GM19099 (cell line): ENCODE data around the gene DSEL.

Experiments
- POLR2A ChIP-seq: IDR thresholded peaks from 3 replicates; pipeline ENCODE4 v1.6.1; 2011; ENCODE audit warnings: low read depth; ENCODE audit not compliant: insufficient read length; ENCODE audit errors: extremely low read depth

Gene DSEL

DNA sequence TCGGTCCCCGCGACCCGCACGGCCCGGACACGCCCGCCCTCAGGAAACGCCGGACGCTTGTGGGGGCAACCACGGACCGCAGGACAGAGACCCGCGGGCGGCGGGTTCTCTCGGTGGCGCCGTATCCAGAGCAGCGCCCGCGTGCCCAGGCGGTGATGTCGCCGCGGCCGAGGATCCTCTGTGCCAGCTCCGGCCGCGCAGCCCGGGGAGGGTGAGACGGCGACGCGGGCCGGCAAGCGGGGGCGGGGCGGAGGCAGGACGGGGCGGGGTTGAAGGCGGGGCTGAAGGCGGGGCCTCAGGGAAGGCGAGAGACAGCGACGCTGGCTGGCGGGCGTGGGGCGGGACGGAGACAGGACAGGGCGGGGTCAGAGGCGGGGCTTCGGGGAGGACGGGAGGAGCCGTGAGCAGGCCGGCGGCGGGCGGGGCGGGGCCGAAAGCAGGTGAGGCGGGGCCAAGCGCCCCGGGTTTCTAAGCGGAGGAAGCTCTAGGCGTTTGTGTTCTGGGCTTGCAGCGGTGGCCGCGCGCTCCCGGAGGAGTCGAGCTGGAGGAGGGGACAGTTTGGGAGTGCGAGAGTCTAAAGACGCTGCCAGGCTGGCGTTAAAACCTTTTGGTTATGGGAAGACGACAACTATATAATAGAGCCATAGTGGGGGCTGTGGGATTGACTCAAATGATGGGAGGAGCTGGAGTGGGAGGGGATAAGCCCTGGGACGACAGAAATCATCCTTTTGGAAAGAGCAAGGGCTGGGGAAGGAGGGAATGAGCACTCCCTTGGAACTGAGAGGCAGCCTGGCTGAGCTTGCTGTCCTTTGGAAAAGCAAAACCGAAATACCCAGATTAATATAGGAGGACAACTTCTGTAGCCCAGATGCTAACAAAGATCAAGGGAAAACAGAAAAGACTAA, at the start of gene DSEL:
TSS of gene DSEL (minus strand) at position 182 of the 905 bp plus-strand sequence. CDS start 2,112 bp downstream, outside the sequence.
- TF ChIP-seq POLR2A, result no peak

DNA sequence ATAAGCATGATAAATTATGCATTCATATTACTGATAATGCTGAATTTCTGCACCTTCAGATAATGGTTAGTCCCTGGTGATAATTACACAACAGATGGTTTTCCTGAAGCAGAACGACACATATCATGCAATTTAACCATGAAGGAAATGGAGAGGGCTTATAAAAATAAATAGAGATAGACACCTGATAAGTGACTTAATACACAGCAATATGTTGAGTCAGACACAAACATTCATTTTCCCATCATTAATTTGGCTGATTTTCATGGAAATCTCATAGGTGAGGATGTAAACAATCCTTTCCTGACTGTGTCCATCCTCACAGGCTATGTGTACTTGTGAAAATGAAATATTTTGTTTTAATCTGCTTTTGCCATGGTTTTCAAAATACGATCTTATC, 36.9 kb upstream of the DSEL start:
- TF ChIP-seq POLR2A, result no peak

DNA sequence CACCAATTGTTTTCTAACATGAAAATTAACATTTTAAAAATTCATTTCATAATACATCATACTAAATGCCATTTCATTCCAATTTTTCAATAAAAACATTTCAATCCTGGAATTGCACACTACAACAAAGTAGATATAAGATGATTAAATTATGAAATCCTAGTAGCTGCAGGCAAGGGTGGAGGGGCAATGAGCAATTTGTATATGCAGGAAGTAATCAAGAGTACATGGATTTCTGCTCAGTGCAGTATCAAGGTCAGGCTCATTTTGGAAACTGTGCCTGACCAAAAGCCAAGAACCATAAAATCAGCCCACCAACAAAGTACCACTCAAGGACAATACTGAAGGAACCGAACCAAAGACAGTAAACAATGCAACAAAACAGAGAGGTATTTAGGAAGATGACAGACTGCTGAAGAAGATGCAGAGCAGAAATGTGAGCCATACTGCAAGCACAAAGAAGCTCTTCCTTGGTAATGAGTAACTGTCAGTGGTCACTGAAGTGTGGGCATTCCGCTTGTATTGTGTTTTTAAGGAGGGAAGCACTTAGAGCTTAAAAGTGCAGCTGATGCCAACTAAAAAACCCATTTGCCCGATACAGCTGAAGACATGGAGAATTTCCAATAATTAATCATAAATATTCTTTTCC, 34.5 kb upstream of the DSEL start:
- no peak for TF ChIP-seq POLR2A

DNA sequence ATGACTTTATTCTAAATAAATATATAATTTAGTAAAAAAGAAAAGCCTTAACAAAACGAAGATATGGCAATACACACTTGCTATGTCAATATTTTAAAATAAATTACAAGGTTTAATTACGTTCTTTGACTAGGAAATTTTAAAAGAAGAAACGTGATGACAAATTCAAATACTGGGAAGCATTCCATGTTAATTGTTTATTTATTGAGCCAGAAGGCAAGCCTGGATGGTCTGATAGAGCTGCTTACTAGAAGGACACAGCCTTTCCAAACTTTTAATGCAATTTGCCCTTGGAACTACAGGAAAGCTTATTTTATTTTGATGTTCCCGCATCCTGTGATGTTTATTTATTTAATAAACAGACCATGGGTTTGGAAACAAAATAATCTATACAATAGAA, 33.4 kb upstream of the DSEL start:
- TF ChIP-seq POLR2A, result no peak

DNA sequence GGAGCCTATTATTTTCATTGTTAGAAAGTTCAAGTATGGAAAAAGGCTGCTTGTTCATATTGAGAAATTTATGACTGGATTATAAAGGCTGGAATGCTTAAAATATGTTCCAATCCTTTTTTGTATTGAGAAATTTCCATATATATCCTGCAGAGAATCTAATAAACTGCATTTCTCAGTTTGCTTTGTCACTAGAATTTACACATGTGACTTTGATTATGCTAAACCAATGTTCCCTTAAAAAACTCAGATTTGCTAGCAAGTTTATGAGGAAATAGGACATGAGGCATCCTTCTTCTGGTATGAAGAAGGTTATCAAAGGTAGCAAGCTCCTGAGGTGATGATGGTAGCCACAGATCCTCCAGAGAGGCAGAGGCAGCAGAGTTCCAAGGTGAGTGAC, 29.2 kb upstream of the DSEL start:
- TF ChIP-seq POLR2A, result no peak

DNA sequence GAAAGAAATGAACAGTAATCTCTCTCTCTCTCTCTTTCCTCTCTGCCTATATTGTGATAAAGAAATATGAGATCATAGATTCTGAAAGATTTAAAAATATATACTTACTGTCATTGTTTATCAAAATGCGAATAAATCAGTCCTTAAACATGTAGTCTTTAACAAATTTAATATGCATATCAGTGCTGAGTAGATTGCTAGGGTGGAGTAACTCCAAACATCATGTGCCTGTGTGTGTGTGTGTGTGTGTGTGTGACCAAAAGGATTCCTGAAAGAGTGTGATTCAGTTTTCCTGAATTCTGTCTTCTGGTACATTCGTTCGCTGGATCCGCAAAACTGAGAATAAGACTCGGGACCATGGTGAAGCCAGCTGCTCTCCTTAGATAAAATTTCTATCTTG, 24.0 kb upstream of the DSEL start:
- TF ChIP-seq POLR2A, result no peak

DNA sequence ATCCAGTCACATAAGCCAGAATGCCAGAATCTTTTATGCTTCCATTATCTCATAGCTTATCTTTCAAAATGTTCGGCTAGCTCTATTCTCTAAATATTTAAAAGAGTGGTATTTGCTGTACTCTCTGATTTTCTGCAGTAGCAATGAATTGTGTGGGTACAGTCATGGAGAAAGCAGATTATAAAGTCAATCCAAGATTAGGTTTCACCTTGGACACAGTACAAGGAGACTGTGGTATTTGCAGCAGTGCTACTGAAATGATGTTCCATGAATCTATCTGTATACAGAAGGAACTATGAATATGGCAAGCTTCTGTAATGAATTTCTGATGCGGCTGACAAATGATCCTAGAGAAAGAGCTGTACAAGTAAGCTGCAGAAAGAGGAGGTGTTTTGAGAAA, 15.4 kb upstream of the DSEL start:
- no peak for TF ChIP-seq POLR2A

DNA sequence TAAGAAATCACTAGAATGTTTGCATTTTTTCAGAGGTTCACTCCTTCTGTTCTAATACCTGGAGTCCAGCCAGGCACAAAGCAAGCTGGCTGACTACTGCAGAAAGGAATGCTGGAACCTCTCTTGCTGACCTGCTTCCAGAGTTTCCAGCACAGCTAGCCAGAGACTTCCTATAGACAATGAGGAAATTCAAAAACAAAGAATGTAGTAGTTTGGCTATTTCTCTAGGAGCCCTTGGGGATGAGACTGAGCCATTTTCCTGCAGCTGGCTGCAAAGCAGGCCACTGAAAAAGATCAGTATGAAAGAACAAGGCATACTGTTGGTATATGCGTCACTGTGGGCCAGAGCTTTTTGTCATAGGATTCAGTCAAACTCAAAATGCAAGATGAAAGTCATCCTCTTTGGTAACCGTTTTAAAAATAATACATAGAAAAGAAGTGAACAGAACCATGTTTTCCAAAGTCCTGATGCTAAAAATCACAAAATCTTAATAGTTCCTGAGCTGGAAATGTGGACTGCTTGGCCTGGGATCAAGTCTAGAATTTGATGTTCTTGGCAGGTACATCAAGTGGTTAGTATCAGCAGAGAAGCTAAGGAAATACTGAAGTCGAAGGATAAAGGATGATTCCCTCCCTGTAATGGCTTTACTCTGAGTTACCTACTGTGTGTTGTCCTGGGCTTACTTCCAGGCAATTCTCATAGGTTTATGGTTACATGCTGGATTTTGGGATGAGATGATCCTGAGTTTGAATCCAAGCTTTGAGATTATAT, 9.0 kb upstream of the DSEL start:
- no peak for TF ChIP-seq POLR2A

DNA sequence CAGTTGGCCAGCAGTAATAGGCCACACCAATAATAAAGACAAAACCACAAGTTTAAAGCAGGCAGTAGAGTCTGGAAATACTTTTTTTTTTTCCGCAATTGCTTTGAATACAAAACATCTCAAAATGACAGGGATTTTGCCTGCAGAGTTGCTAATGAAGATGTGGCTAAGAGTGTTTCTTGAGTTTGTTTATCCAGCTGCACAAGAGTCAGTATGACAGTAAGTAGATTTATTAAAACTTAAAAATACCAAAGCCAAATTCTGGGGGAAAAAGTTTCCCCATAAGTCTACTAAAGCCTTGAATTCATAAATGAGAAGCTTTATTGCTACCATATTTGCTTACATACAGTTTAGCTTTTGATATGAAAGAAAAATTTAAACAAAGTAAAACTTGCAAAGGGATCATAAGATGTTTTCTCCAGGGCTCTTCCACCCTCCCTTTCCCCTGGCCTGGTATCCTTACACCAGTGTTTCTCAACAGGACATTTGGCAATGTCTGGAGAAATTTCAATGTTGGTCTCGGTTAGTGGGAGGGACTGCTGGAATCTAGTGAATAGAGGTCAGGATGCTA, 3.9 kb upstream of the DSEL start:
- no peak for TF ChIP-seq POLR2A

DNA sequence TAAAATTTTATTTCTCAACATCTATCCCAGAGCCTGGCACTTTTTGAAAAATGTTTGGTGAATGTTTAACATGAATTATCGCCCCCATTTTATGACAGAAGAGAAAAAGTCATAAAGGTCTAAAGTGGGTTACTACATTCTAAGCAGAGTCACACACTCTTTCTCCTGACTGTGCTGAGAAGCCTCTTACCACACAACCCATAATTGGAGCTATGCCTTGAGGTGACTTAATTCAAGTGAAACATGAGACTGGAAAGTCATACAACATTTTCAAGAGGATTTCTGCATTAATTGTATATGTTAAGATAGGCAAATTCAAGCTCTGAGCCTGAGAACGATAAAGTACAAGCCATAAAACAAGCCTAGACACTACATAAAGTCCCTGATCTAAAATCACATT, 3.1 kb upstream of the DSEL start:
- no peak for TF ChIP-seq POLR2A

DNA sequence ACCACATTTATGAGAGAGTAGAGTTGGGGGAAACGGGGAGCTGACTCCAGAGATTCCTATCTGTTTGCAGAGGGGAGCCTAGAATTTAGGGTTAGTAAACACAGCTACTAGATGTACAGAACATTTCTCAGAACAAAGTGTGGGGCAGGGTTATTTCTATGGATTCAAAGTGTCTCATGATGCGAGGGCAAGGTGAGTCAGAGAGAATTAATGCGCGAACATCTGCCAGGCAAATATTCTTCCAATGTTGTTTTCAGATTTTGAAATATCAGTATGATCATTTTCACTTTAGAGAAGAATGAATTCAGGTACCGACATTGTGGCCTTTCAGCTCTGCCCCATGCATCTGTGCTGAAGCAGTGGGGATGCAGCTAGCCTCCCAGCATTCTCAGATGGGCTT, 2.0 kb upstream of the DSEL start:
- TF ChIP-seq POLR2A, result no peak

DNA sequence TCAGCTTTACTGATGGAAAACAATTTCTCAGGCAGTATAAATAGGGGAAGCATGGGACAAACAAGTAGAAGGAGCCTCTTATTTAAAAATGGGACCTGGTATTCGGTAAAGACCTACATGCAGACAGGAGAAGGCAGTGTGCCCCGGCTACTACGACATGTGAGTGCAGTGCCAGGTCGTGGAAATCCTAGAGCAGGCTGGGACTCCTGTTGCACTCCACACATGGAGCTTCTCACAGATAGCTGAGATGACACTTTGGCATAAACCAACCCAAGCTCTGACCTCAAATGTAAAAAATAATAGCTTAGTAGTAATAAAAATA, 885 bp upstream of the DSEL start:
- TF ChIP-seq POLR2A, result no peak

DNA sequence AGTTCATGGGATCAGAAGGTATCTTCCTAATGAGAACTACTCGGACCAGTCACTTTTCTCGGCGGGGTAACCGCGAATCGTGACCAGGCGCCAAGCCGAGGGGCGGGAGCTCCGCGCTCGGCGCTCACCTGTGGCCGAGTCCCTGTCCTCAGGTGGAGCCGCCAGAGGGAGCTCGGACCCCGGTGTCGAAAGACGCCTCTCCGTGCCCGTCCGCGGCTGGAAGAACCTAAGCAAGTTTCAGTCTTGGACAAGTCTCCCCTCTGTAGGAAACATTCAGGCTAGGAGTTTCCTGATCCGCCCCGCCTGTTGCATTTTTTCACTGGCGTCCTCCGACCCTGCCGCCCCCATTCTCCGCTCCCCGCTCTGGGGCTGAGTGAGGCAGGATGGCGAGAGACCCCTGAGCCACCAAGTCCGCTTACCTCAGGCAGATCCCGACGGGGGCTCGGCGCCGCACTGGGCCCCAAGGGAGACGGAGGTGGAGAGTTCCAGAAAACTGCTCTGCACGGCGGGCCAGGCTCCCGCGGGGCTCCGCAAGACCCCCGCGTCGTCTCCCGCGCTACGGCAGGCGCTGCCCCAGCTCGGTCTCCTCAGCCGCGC, 480 bp downstream of the DSEL start:
- no peak for TF ChIP-seq POLR2A

DNA sequence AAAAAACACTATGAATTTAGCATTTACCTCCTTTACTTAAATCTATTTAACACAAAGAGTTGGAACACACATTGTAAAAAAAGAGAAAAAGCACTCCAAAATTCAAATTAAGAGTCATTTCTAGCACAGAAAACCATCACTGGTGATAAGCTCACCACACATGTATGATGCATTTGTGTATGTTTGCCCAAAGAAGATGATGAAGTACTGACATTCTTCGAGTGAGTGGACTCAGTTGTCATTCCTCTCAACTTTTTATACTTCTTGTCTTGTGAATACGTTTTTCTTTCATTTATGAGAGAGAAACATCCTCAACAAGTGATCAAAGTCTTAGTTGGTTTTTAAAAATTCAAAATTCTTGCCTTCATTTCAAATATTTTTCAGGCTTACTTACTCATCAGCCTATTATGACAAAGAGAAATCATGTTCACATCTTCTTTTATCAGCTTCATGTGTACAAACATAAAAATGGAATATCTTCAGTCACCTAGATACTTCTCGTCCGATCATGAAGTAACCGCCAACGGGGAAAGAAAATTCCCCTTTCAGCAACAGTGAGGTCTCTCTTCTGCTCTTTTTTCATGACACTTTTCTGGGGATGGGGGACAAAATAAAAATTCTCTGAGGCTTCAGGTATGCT, 1.5 kb downstream of the DSEL start:
- no peak for TF ChIP-seq POLR2A
